DMS 273 (cell line): ENCODE measurements around the gene CSGALNACT2.
"Not testable (repeated sequence)": the region's sequence is repeated elsewhere in the genome, so short reads cannot be mapped to it uniquely, and the experiment has no call there.

Experiments
- DNase-seq: peaks from one replicate; lab custom pipeline; 2025; ENCODE audit not compliant: unreplicated experiment; lab: John Stamatoyannopoulos, UW

CSGALNACT2 gene

GRCh38 chr10:43214071-43214955 is 76.1 kb downstream of the CSGALNACT2 start:
- no peak for DNase-seq

- no peak for DNase-seq
Observed at GRCh38 chr10:43214956-43215561, 76.8 kb downstream of the CSGALNACT2 start.

- DNase-seq = no peak
Observed at GRCh38 chr10:43215758-43216455, 77.7 kb downstream of the CSGALNACT2 start.

- no peak for DNase-seq
Observed at GRCh38 chr10:43216931-43217562, 78.8 kb downstream of the CSGALNACT2 start.

GRCh38 chr10:43217563-43218205 is 79.4 kb downstream of the CSGALNACT2 start:
- DNase-seq = peak; percentile 82

GRCh38 chr10:43218206-43218950 is 80.1 kb downstream of the CSGALNACT2 start:
- no peak for DNase-seq

- no peak for DNase-seq
Observed at GRCh38 chr10:43218951-43219837, 80.9 kb downstream of the CSGALNACT2 start.

GRCh38 chr10:43219848-43220247 is 81.6 kb downstream of the CSGALNACT2 start:
- peak; percentile 14 for DNase-seq

GRCh38 chr10:43220251-43220650 is 82.0 kb downstream of the CSGALNACT2 start:
- DNase-seq = not testable (repeated sequence)

GRCh38 chr10:43220657-43221418 is 82.6 kb downstream of the CSGALNACT2 start:
- DNase-seq = no peak

GRCh38 chr10:43221419-43222209 is 83.4 kb downstream of the CSGALNACT2 start:
- DNase-seq = no peak

- DNase-seq = no peak
Observed at GRCh38 chr10:43222210-43222720, 84.0 kb downstream of the CSGALNACT2 start.

GRCh38 chr10:43223056-43223455 is 84.8 kb downstream of the CSGALNACT2 start:
- no peak for DNase-seq

GRCh38 chr10:43224321-43224720 is 86.1 kb downstream of the CSGALNACT2 start:
- DNase-seq = no peak

- DNase-seq = no peak
Observed at GRCh38 chr10:43225004-43225786, 87.0 kb downstream of the CSGALNACT2 start.

GRCh38 chr10:43225787-43226153 is 87.5 kb downstream of the CSGALNACT2 start:
- no peak for DNase-seq

- DNase-seq = no peak
Observed at GRCh38 chr10:43226441-43226840, 88.2 kb downstream of the CSGALNACT2 start.
